ENCODE measurements around the gene NPDC1.

DNA sequence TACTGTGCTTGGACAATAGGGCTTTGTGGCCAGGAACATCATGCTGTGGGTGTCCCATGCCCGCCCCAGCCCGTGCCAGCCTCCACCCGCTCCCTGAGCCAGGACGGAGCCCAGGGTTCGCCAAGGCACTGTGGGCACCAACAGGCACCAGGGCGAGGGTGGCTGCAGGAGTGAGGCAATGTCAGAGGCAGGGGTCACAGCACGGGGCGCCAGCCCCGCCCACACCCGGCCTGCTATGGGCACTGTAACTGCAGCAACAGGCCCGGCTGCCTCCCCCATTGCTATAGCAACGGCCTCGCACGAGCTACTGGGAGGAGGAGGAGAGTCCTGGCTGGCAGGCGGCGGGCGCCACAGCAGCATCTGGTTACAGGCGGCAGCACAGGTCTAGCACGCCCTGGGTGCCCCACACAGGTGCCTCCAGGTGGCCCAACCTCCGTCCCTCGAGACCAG lies 20.4 kb downstream of the NPDC1 start:
- no peak for TF ChIP-seq POLR2A (IDR thresholded peaks at IDR 0.05; ENCODE audit: low read length)
- TF ChIP-seq GATA1 (IDR thresholded peaks at IDR 0.05; ENCODE audit: low read depth, low read length) = no peak
